GM12892 (cell line): ENCODE results near the gene GSK3B.

ENCODE experiments used
- DNase-seq: peaks from one replicate; pipeline ENCODE4 v3.0.0; 2011; ENCODE audit not compliant: insufficient read length
- FAIRE-seq: peaks from 2 replicates; lab custom pipeline; 2011; peaks lifted over from hg19 to GRCh38; lab: Jason Lieb, UNC
- POLR2A ChIP-seq: IDR thresholded peaks from 2 replicates; pipeline ENCODE4 v1.6.1; 2011; ENCODE audit warnings: low read depth, low read length, control low read depth
- POLR2AphosphoS5 ChIP-seq: IDR thresholded peaks from 2 replicates; pipeline ENCODE4 v1.6.1; 2011; ENCODE audit warnings: low read depth, low read length, control low read depth
- TAF1 ChIP-seq: IDR thresholded peaks from 2 replicates; pipeline ENCODE4 v1.6.1; 2011; ENCODE audit warnings: low read depth, mild to moderate bottlenecking, control low read depth, low read length, borderline replicate concordance

The GSK3B gene

DNA sequence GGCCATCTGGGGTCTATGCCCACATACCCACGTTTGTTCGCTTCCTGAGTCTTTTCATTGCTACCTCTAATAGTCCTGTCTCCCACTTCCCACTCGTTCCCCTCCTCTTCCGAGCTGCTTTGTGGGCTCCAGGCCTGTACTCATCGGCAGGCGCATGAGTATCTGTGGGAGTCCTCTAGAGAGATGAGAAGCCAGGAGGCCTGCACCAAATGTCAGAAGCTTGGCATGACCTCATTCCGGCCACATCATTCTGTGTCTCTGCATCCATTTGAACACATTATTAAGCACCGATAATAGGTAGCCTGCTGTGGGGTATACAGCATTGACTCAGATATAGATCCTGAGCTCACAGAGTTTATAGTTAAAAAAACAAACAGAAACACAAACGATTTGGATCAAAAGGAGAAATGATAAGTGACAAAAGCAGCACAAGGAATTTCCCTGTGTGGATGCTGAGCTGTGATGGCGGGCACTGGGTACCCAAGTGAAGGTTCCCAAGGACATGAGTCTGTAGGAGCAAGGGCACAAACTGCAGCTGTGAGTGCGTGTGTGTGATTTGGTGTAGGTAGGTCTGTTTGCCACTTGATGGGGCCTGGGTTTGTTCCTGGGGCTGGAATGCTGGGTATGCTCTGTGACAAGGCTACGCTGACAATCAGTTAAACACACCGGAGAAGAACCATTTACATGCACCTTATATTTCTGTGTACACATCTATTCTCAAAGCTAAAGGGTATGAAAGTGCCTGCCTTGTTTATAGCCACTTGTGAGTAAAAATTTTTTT lies 276.5 kb downstream of the GSK3B start:
- no peak for DNase-seq
- FAIRE-seq, result no peak
- TF ChIP-seq TAF1 (no peak), POLR2AphosphoS5 (no peak), POLR2A (no peak)

DNA sequence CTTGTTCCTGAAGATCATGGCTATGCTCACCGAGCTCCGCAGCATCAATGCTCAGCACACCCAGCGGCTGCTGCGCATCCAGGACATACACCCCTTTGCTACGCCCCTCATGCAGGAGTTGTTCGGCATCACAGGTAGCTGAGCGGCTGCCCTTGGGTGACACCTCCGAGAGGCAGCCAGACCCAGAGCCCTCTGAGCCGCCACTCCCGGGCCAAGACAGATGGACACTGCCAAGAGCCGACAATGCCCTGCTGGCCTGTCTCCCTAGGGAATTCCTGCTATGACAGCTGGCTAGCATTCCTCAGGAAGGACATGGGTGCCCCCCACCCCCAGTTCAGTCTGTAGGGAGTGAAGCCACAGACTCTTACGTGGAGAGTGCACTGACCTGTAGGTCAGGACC lies 277.2 kb downstream of the GSK3B start:
- no peak for FAIRE-seq
- TF ChIP-seq POLR2A (no peak), TAF1 (no peak)
- DNase-seq, result no peak

DNA sequence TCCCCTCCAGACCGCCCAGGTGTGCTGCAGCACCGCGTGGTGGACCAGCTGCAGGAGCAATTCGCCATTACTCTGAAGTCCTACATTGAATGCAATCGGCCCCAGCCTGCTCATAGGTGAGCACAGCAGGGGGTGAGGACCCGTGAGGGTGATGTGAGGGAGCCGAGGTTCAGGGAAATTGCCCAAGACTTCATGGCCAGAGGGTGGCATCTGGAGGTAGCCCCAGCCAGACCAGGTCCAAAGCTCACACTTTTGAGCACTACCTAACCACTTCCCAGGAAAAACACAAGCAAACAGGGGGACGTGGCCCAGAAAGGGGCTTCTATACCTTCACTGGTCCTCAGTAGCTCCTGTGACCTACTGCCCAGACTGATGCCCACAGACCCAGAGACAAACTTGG lies 278.5 kb downstream of the GSK3B start:
- TF ChIP-seq POLR2AphosphoS5, result no peak
- no peak for TF ChIP-seq POLR2A
- no peak for FAIRE-seq
- no peak for DNase-seq

DNA sequence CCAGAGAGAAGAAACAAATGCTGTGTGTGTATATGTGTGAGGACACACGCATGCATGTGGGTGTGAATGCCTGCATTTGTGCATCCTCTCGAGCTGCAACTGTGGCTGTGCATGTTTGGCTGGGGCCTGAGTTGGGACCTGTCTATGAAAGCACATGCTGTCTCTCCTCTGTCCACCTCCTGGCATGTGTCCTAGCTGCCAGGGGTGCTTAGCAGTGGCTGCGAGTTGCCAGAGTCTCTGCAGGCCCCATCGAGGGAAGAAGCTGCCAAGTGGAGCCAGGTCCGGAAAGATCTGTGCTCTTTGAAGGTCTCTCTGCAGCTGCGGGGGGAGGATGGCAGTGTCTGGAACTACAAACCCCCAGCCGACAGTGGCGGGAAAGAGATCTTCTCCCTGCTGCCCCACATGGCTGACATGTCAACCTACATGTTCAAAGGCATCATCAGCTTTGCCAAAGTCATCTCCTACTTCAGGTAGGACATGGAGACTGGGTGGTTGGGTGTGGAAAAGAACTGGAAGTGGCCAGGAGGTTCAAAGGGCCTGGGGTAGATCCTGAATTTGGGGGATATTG lies 281.7 kb downstream of the GSK3B start:
- no peak for FAIRE-seq

DNA sequence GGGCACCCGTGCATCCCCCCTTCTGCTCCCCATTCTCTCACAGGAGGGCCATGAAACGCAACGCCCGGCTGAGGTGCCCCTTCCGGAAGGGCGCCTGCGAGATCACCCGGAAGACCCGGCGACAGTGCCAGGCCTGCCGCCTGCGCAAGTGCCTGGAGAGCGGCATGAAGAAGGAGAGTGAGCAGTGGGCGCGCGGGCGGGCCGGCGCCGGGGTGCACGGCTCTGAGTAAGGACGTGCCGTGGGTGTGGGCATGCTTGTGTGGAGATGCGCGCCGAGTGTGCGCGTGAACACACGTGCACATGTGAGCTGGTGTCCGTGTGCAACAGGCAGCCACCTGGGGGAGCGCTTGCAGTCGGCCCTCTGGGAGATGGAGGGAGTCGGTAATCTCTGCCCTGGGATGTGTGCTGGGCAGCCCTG lies 284.2 kb downstream of the GSK3B start:
- FAIRE-seq (peak; percentile 89), DNase-seq (peak; percentile 57)
- TF ChIP-seq POLR2AphosphoS5 (peak; percentile 46; the same call in 1 of the 2 replicates), POLR2A (peak; percentile 60), TAF1 (0 out of 2 replicates have a peak, but pooled peaks have one; percentile 38)

More for the DNA sequence above, 281.7 kb downstream of the GSK3B start:
- DNase-seq, result no peak
- no peak for TF ChIP-seq TAF1
- no peak for TF ChIP-seq POLR2A
- TF ChIP-seq POLR2AphosphoS5, result no peak

DNA sequence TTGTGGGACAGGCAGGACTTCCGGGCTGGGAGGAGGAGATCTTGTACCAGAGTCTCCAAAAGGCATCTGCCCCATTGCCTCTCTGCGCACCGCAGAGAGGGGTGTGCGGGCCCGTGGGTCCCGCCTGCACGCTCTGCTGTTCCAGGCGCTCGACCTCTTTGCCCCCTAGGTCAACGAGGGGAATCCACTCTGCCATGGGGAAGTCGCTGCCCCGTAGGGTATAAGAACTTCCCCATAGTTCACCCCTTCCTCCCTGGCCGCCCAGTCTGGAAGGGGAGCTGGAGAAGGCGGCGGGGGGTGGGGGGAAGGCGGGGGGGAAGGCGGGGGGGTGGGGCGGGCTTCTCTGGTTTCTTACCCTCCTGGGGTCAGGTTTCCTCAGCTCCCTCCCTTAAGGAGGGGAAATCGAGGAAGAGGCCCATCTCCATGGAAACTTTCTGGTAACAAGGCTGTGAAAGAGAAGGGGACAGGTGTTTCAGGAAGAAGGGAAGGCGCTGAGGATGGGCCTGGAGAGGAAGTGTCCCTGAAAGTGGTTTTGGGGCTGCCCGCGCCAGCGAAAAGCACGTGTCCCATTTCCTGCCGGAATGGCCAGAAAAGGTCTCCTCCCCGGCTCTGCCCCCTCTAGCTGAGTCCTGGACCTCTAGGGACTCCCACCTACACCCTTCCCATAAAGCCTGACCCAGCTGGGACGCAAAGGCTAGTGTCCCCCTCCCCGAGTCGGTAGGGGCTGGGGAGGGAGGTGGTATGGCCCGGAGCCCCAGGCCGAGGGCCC lies 284.8 kb downstream of the GSK3B start:
- FAIRE-seq, result peak; percentile 24
- DNase-seq, result peak; percentile 32
- TF ChIP-seq POLR2AphosphoS5 (no peak), TAF1 (no peak), POLR2A (no peak)

DNA sequence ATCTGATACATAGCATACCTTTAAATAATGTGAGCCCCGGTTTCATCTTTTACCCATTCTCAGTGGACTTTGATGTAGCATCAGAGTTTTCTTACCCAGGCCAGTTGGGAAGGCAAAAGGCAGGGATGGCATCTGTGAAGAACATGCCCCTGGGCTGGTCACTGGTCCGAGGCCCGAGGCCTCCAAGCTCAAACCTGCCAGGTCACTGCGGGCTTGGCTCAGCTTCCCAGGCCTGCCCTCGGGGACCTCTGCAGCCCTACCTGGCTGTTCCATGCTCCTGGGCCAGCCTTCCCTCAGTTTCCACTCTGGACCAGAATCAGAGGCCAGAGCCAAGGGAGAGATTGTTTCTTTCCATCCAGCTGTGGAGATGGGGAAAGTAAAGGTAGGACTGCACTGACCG lies 285.4 kb downstream of the GSK3B start:
- TF ChIP-seq POLR2A (no peak), POLR2AphosphoS5 (no peak), TAF1 (no peak)
- FAIRE-seq, result no peak
- DNase-seq, result no peak

DNA sequence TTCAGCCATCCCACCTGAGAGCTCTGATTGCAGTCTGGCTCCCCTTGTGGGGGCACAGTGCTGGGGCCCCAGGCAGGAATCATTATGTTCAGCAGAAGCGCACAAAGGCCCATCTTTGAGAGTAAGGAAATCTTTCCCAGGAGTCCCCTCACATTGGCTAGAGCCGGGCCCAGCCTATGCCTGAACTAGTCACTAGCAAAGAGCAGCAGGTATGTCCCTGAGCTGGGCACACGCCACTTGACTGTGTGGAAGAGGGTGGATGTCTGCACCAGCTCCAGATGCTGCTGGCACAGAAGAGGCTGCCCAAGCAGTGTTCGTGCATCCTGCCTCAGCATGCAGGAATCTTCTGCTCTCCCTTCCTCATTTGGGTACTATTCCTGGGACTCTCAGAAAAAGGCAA lies 286.0 kb downstream of the GSK3B start:
- DNase-seq (no peak), FAIRE-seq (no peak)
- TF ChIP-seq POLR2A, result no peak
- no peak for TF ChIP-seq TAF1
- no peak for TF ChIP-seq POLR2AphosphoS5

DNA sequence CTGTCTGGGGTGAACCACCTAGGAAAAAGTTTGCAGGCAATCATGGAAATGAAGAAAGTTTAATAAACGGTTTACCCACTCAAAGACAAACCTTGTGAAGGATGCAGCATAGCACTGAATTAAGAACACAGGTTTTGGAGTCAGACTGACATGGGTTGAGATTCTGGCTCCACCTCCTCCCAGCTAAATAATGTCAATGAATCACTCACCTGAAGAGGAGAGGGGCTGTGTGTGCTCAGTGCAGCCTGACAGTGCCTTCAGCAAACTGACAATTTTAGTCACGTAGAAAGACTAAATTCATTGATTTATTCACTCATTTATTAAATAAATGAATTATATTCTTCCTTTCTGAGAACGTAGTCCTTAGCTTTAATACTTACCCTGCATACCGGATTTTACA lies 293.4 kb downstream of the GSK3B start:
- FAIRE-seq, result no peak
- TF ChIP-seq POLR2AphosphoS5 (no peak), TAF1 (no peak), POLR2A (no peak)
- DNase-seq, result no peak

DNA sequence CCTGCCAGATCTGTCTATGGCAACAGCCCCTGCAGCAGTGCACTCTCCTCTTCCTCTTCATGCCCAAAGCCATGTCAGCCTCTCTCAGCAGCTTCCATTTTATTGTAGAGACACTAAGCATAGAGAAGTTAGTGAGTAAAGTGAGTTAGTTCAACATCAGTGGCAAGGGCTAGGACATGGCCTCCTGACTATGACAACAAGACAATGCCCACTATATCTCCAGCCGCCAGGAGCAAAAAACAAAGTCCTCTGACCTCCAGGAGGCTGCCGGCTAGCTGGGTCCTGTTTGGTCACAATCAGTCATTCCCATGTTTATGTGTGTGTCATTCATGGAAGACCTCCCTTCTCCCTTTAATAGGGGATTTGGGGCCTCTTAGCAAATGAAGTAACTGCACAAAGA lies 297.5 kb downstream of the GSK3B start:
- TF ChIP-seq TAF1 (no peak), POLR2A (no peak), POLR2AphosphoS5 (no peak)
- DNase-seq, result no peak
- no peak for FAIRE-seq

DNA sequence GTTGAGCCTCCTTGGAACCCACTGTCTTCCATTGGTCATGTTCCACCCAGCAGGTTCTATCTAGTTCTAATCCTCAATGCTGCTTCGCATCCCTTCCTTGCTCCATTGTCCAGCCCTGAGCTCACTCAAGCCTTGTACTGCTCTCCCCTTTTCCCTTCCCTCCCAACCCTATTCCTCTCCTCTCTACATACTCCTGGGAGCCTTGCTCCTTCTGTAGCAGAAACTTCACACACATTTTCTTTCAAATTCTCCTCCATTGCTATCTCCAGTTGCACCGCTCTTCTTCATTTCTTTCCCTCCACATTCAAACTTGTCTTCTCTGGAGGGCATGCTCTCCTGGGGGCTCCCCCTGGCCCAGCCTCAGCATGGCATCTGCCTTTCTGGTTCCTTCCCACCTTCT lies 297.9 kb downstream of the GSK3B start:
- DNase-seq, result no peak
- TF ChIP-seq TAF1 (no peak), POLR2A (no peak), POLR2AphosphoS5 (no peak)
- FAIRE-seq, result no peak

DNA sequence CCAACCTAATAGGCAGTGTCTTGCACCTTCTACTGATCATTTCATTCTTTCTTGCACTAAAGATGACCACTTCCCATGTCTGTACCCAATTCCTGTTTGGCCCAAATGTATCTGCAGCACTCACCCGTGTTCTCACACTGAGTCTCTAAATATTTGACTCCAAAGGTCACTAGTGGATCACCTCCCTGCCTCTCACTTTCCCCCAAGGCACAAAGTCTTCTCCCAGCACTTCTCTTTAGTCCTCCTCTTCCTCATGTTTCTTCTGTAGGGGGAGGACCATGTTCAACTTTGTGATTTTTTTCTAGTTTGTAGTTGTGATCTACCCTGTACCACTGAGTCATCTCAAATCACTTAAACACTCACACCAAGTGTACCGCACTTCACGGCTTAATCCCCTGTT lies 298.4 kb downstream of the GSK3B start:
- no peak for TF ChIP-seq TAF1
- no peak for TF ChIP-seq POLR2AphosphoS5
- no peak for TF ChIP-seq POLR2A
- DNase-seq (no peak), FAIRE-seq (no peak)
